Measurements from ENCODE around the gene ABTB2. TPM values are rescaled to one million over a fixed set of nuclear protein-coding genes. Genes with fewer than 3 reads are reported as not detected.
"Not testable (repeated sequence)": the region's sequence is repeated elsewhere in the genome, so short reads cannot be mapped to it uniquely, and the experiment has no call there.

Gene ABTB2
- total and polyA plus RNA-seq, 2 experiments from 2014 or later: 8.7 to 9.9 TPM

DNA sequence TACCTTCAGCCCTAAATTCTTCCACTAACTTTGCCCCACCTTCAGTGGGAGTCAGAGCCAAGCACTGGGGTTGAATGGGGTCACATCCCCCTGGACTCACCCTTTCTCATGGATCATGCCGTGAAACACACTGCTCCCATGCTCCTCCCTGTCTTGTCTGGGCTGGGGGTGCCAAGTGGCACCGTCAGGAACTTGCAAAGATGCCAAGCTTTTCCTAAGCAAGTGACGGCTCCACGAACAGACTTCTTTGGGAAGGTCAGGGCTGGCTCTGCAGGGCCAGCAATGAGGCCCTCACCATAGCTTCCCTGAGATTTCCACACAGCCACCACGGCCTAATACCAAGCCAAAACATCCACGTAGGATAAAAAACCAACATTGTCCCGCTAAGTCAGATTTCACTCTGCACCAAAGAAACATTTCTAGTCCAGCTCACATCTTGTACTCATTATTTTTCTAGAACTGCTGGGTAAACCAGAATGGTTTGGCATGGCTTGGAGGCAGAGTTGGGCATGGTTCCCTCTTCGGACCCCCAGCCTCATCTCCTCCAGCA lies 175.9 kb downstream of the ABTB2 start:
- 57 to 68% methylated on average over 8 of the region's 8 CpGs for whole genome bisulfite sequencing, 2 experiments (ENCODE audit: low coverage in 1 of 2, low lambda C conversion rate in 2 of 2, missing lambda C conversion rate in 2 of 2)
- no peaks in the 10 kb centered on the region for H4K20me1 ChIP-seq (ENCODE audit: insufficient read depth)
- H3K79me2 ChIP-seq (ENCODE audit: insufficient read depth): no peaks in the 10 kb centered on the region
- no peak for DNase-seq
- TF ChIP-seq EZH2 (IDR thresholded peaks at IDR 0.05; ENCODE audit: insufficient read depth, poor library complexity, severe bottlenecking): no peak
- no peak for TF ChIP-seq EZH2phosphoT487 (IDR thresholded peaks at IDR 0.05; ENCODE audit: insufficient read depth, low read depth)
- no peaks in the 10 kb centered on the region for H3F3A ChIP-seq (ENCODE audit: insufficient read depth)
- H3K9ac ChIP-seq: no peak overlapping the region
- H3K4me2 ChIP-seq (ENCODE audit: unreplicated experiment): no peak overlapping the region
- H3K27me3 ChIP-seq (replicated peaks; ENCODE audit: insufficient read depth): no peaks in the 10 kb centered on the region
- in situ Hi-C loops (cut with MboI): no loop called here
- H3K36me3 ChIP-seq (ENCODE audit: low read depth): no peaks in the 10 kb centered on the region
- H3K27ac ChIP-seq: no peak overlapping the region
- no peak overlapping the region for H2AFZ ChIP-seq
- H3K4me1 ChIP-seq (ENCODE audit: insufficient read depth): no peaks in the 10 kb centered on the region
- H3K9me2 ChIP-seq (ENCODE audit: insufficient read depth): no peaks in the 10 kb centered on the region
- no peaks in the 10 kb centered on the region for H3K9me3 ChIP-seq (ENCODE audit: low read depth)
- H3K4me3 ChIP-seq: no peak overlapping the region

DNA sequence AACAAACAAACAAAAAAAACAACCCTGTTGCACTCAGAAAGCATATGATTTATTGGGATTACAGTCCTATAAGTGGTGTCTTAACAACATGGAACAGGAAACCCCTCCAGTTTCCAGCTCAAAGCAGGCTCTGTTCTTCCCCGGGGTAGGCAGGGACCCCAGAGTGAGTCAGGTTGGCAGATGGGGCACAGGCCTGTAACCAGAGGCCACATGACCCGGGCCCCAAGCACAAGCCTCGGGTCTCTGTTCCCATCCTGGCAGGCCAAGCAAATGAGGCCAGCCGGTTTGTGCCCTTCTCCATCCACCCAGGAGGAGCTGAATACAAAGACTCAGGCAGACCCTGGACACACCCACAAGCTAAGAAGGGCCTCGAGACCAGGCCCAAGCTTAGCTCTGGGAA lies 176.6 kb downstream of the ABTB2 start:
- WGBS, 2 experiments (ENCODE audit: low coverage in 1 of 2, low lambda C conversion rate in 2 of 2, missing lambda C conversion rate in 2 of 2): 48 to 53% methylated on average over 5 of the region's 5 CpGs
- in situ Hi-C loops (cut with MboI): no loop called here

DNA sequence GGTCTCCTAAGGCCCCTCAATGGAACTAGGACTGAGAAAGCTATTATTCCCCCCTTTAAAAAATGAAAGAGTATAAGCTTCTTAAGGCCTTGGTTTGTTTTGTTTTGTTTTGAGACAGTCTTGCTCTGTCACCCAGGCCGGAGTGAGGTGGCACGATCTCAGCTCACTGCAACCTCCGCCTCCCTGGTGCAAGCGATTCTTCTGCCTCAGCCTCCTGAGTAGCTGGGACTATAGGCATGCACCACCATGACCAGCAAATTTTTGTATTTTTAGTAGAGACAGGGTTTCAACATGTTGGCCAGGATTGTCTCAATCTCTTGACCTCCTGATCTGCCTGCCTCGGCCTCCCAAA lies 177.0 kb downstream of the ABTB2 start:
- H3K36me3 ChIP-seq (ENCODE audit: low read depth); H4K20me1 ChIP-seq (ENCODE audit: insufficient read depth); DNase-seq; H3K9ac ChIP-seq; H3K27me3 ChIP-seq (replicated peaks; ENCODE audit: insufficient read depth); H3F3A ChIP-seq (ENCODE audit: insufficient read depth); H3K27ac ChIP-seq; H3K4me2 ChIP-seq (ENCODE audit: unreplicated experiment); H3K4me1 ChIP-seq (ENCODE audit: insufficient read depth); H2AFZ ChIP-seq; H3K79me2 ChIP-seq (ENCODE audit: insufficient read depth); in situ Hi-C loops (cut with MboI); H3K9me2 ChIP-seq (ENCODE audit: insufficient read depth); H3K4me3 ChIP-seq; H3K9me3 ChIP-seq (ENCODE audit: low read depth): not testable (repeated sequence)
- WGBS, 2 experiments (ENCODE audit: low coverage in 1 of 2, low lambda C conversion rate in 2 of 2, missing lambda C conversion rate in 2 of 2): 92 to 95% methylated on average over 5 of the region's 5 CpGs

More for the DNA sequence above, 176.6 kb downstream of the ABTB2 start:
- no peaks in the 10 kb centered on the region for H4K20me1 ChIP-seq (ENCODE audit: insufficient read depth)
- no peaks in the 10 kb centered on the region for H3K9me2 ChIP-seq (ENCODE audit: insufficient read depth)
- H3K9me3 ChIP-seq (ENCODE audit: low read depth): no peaks in the 10 kb centered on the region
- no peaks in the 10 kb centered on the region for H3K79me2 ChIP-seq (ENCODE audit: insufficient read depth)
- H3K36me3 ChIP-seq (ENCODE audit: low read depth): no peaks in the 10 kb centered on the region
- 0 out of 2 replicates have a peak, but pooled peaks cover 6% of the 10 kb centered on the region for H3F3A ChIP-seq (ENCODE audit: insufficient read depth)
- no peak overlapping the region for H2AFZ ChIP-seq
- no peak for TF ChIP-seq EZH2phosphoT487 (IDR thresholded peaks at IDR 0.05; ENCODE audit: insufficient read depth, low read depth)
- no peak for TF ChIP-seq EZH2 (IDR thresholded peaks at IDR 0.05; ENCODE audit: insufficient read depth, poor library complexity, severe bottlenecking)
- no peak overlapping the region for H3K9ac ChIP-seq
- DNase-seq: no peak
- no peak overlapping the region for H3K4me2 ChIP-seq (ENCODE audit: unreplicated experiment)
- no peak overlapping the region for H3K4me3 ChIP-seq
- no peaks in the 10 kb centered on the region for H3K4me1 ChIP-seq (ENCODE audit: insufficient read depth)
- H3K27ac ChIP-seq: no peak overlapping the region
- H3K27me3 ChIP-seq (replicated peaks; ENCODE audit: insufficient read depth): no peaks in the 10 kb centered on the region

DNA sequence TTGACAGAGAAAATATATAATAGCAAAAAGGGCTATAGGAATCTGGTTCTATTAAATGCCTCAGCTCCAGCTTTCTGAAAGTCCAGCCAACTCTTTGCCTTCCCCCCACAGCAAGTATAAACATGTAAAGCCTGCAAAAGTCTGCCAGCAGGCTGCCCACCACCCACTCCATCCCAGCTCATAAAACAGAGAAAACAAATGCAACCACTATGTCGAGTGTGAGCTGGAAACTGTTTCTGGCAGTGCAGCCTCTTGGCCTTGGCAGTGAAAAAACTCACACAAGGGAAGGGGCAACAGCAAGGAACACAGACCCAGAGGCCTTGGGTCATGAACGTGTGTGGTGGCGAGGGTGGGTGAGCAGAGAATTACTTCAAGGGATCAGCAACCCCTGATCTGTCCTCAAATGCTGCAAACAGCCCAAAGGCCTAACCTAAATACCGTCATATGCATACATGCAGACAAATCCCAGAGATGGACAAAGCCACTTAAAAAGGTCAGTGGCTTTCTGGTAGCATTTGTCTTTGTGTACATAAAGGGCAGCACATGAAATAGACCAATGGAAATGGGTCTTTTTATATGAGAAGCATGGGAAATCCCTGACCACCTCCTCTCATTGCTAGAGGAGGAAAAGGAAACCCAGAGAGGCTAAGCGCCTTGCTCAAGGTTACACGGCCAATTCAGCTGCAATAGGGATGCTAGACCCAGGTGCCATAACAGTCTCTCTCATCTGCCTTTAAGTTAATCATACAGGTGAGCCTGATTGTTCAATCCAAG lies 177.6 kb downstream of the ABTB2 start:
- Histone ChIP-seq H3K9me3 (ENCODE audit: low read depth) (no peaks in the 10 kb centered on the region), H3K36me3 (ENCODE audit: low read depth) (no peaks in the 10 kb centered on the region), H3K4me2 (ENCODE audit: unreplicated experiment) (no peak overlapping the region), H3K4me3 (no peak overlapping the region), H3K79me2 (ENCODE audit: insufficient read depth) (no peaks in the 10 kb centered on the region), H3F3A (ENCODE audit: insufficient read depth) (0 out of 2 replicates have a peak, but pooled peaks cover 6% of the 10 kb centered on the region), H3K9me2 (ENCODE audit: insufficient read depth) (no peaks in the 10 kb centered on the region), H4K20me1 (ENCODE audit: insufficient read depth) (no peaks in the 10 kb centered on the region), H3K27ac (no peak overlapping the region), H3K4me1 (ENCODE audit: insufficient read depth) (no peaks in the 10 kb centered on the region), H2AFZ (no peak overlapping the region), H3K27me3 (replicated peaks; ENCODE audit: insufficient read depth) (no peaks in the 10 kb centered on the region), H3K9ac (no peak overlapping the region)
- in situ Hi-C loops (cut with MboI): no loop called here
- 67 to 69% methylated on average over 6 of the region's 6 CpGs for WGBS, 2 experiments (ENCODE audit: low coverage in 1 of 2, low lambda C conversion rate in 2 of 2, missing lambda C conversion rate in 2 of 2)
- no peak for DNase-seq
- TF ChIP-seq EZH2phosphoT487 (IDR thresholded peaks at IDR 0.05; ENCODE audit: insufficient read depth, low read depth) (no peak), EZH2 (IDR thresholded peaks at IDR 0.05; ENCODE audit: insufficient read depth, poor library complexity, severe bottlenecking) (no peak)

Data from GM23248 (cell line).